Mucosa of stomach (tissue), 1 donor: Measurements from ENCODE around the gene CNTNAP4.

ENCODE experiments used
- H3K27me3 ChIP-seq: one replicate; pipeline ENCODE4 v1.7.0; 2013; ENCODE audit warnings: mild to moderate bottlenecking, low read length; ENCODE audit not compliant: control insufficient read depth, insufficient read depth
- H3K36me3 ChIP-seq: one replicate; pipeline ENCODE4 v1.7.0; 2013; ENCODE audit warnings: low read length; ENCODE audit not compliant: control insufficient read depth, insufficient read depth
- H3K4me1 ChIP-seq: one replicate; pipeline ENCODE4 v1.7.0; 2013; ENCODE audit warnings: mild to moderate bottlenecking, low read length; ENCODE audit not compliant: control insufficient read depth, insufficient read depth
- H3K4me3 ChIP-seq: one replicate; pipeline ENCODE4 v1.7.0; 2013; ENCODE audit warnings: low read length
- H3K9ac ChIP-seq: one replicate; pipeline ENCODE4 v1.7.0; 2013; ENCODE audit warnings: mild to moderate bottlenecking, low read length, moderate library complexity
- H3K9me3 ChIP-seq: one replicate; pipeline ENCODE4 v1.7.0; 2013; ENCODE audit warnings: mild to moderate bottlenecking, low read length, moderate library complexity; ENCODE audit not compliant: control insufficient read depth
- donor health status: Pancreatic carcinoma.

Gene CNTNAP4

DNA sequence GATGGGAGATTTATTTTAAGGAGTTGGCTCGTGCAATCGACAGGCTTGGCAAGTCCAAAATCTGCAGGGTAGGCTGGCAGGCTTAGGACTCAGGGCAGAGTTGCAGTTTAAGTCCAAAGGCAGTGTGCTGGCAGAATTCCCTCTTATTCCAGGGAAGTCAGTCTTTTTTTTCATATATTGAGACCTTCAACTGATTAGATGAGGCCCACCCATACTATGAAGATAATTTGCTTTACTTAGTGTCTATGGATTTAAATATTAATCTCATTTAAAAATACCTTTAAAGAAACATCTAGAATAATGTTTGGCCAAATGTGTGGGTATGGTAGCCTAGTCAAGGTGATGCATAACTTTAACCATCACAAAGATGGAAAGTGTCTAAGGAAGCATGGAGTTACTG, 99.8 kb downstream of the CNTNAP4 start:
- no peaks in the 10 kb centered on the region for H3K9me3 ChIP-seq
- no peak overlapping the region for H3K9ac ChIP-seq
- no peak overlapping the region for H3K4me3 ChIP-seq
- H3K27me3 ChIP-seq: no peaks in the 10 kb centered on the region
- H3K4me1 ChIP-seq: no peaks in the 10 kb centered on the region
- H3K36me3 ChIP-seq: no peaks in the 10 kb centered on the region

GRCh38 chr16:76378020-76378419, 100.8 kb downstream of the CNTNAP4 start:
- Histone ChIP-seq H3K4me1 (no peaks in the 10 kb centered on the region), H3K27me3 (no peaks in the 10 kb centered on the region), H3K9me3 (no peaks in the 10 kb centered on the region)

GRCh38 chr16:76381096-76381495, 103.9 kb downstream of the CNTNAP4 start:
- H3K4me1 ChIP-seq: no peaks in the 10 kb centered on the region
- H3K27me3 ChIP-seq: no peaks in the 10 kb centered on the region
- H3K9ac ChIP-seq: no peak overlapping the region
- no peak overlapping the region for H3K4me3 ChIP-seq
- no peaks in the 10 kb centered on the region for H3K36me3 ChIP-seq
- no peaks in the 10 kb centered on the region for H3K9me3 ChIP-seq

More at GRCh38 chr16:76378020-76378419, 100.8 kb downstream of the CNTNAP4 start:
- H3K9ac ChIP-seq: no peak overlapping the region
- H3K36me3 ChIP-seq: no peaks in the 10 kb centered on the region
- H3K4me3 ChIP-seq: no peak overlapping the region

GRCh38 chr16:76385601-76386230, 108.5 kb downstream of the CNTNAP4 start:
- H3K4me3 ChIP-seq: no peak overlapping the region
- H3K9me3 ChIP-seq: no peaks in the 10 kb centered on the region
- no peaks in the 10 kb centered on the region for H3K36me3 ChIP-seq
- H3K4me1 ChIP-seq: no peaks in the 10 kb centered on the region
- no peak overlapping the region for H3K9ac ChIP-seq
- H3K27me3 ChIP-seq: no peaks in the 10 kb centered on the region

DNA sequence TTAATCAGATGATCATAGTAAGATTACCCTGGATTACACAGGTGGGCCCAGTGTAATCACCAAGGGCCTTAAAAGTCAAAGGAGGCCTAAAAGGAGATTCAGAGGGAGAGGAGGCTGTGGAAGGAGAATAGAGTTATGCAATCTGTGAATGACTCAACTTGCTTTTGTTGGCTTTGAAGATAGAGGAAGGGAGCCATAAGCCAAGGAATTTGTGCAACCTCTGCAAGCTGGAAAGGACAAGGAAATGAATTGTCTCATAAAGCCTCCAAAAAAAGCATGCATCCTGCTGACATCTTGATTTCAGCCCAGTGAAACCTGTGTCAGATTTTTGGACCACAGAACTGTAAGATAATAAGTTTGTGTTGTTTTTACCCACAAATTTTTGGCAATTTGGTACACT, 109.6 kb downstream of the CNTNAP4 start:
- H3K27me3 ChIP-seq: no peaks in the 10 kb centered on the region
- no peaks in the 10 kb centered on the region for H3K9me3 ChIP-seq
- H3K36me3 ChIP-seq: no peaks in the 10 kb centered on the region
- no peaks in the 10 kb centered on the region for H3K4me1 ChIP-seq
- H3K4me3 ChIP-seq: no peak overlapping the region
- no peak overlapping the region for H3K9ac ChIP-seq

GRCh38 chr16:76387994-76388393, 110.8 kb downstream of the CNTNAP4 start:
- H3K36me3 ChIP-seq: no peaks in the 10 kb centered on the region
- no peaks in the 10 kb centered on the region for H3K27me3 ChIP-seq
- H3K4me3 ChIP-seq: no peak overlapping the region
- no peaks in the 10 kb centered on the region for H3K4me1 ChIP-seq
- no peaks in the 10 kb centered on the region for H3K9me3 ChIP-seq
- no peak overlapping the region for H3K9ac ChIP-seq

DNA sequence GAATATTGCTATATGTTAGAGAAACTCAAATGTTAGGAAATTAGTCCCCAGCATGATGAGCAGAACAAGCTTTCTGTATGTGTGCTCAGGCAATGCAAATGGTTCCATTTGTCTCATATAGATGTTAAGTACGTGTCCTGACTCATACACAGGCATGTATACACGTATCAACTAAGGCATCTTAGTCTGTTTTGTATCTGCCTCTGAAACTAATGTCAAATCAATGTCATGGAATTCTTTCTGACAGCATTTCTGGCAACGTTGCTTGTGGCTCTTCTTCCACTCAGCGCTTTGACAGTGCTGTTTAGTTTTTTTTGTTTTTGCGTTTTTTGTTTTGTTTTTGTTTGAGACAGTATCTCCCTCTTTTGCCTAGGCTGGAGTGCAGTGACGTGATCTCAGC, 111.9 kb downstream of the CNTNAP4 start:
- Histone ChIP-seq H3K36me3 (no peaks in the 10 kb centered on the region), H3K4me3 (no peak overlapping the region), H3K9ac (no peak overlapping the region), H3K27me3 (no peaks in the 10 kb centered on the region), H3K9me3 (no peaks in the 10 kb centered on the region), H3K4me1 (no peaks in the 10 kb centered on the region)

- Histone ChIP-seq H3K4me3 (no peak overlapping the region), H3K27me3 (no peaks in the 10 kb centered on the region), H3K9ac (no peak overlapping the region), H3K36me3 (no peaks in the 10 kb centered on the region), H3K4me1 (no peaks in the 10 kb centered on the region), H3K9me3 (no peaks in the 10 kb centered on the region)
Observed at GRCh38 chr16:76390476-76390875, 113.3 kb downstream of the CNTNAP4 start.

DNA sequence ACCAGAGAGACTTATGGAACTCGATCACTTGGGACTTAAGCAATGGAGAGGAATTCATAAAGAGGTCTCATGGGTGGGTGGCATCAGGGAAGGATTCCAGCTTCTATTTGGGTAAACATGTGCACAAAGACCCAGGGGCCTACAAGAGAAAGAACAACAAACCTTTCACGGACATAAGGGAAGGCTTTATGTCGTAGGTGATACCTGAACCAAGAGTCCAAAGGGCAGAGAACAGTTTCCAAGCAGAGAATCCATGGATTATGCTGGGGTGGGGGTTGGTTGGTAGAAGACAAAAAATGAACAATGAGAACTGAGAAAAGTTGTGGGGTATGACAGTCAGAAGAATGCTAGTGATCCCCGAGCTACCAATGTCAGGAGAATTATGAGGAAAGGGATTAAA, 119.8 kb downstream of the CNTNAP4 start:
- H3K4me1 ChIP-seq: no peaks in the 10 kb centered on the region
- H3K36me3 ChIP-seq: no peaks in the 10 kb centered on the region
- H3K9ac ChIP-seq: no peak overlapping the region
- no peak overlapping the region for H3K4me3 ChIP-seq
- no peaks in the 10 kb centered on the region for H3K9me3 ChIP-seq
- H3K27me3 ChIP-seq: no peaks in the 10 kb centered on the region

DNA sequence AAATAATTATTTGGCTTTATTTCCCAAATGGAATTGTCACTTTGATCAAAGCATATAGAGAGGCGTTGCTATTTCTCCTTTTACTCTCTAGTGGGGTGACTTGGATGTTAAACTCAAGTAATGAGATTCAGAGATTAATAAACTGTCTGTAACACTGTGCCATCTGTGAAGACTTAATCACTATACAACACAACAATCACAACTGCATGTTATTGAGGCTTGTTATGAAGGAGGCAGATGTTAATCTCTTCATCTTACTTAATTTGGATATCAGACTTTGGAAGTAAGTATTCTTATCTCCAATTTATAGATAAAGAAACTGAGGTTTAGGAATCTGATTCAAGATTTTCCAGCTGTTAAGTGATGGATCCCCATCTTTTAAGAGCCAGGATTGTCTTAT, 132.5 kb downstream of the CNTNAP4 start:
- Histone ChIP-seq H3K4me3 (no peak overlapping the region), H3K9ac (no peak overlapping the region), H3K27me3 (no peaks in the 10 kb centered on the region), H3K4me1 (no peaks in the 10 kb centered on the region), H3K9me3 (no peaks in the 10 kb centered on the region), H3K36me3 (no peaks in the 10 kb centered on the region)

- Histone ChIP-seq H3K36me3 (no peaks in the 10 kb centered on the region), H3K4me3 (no peak overlapping the region), H3K4me1 (no peaks in the 10 kb centered on the region), H3K27me3 (no peaks in the 10 kb centered on the region), H3K9ac (no peak overlapping the region), H3K9me3 (no peaks in the 10 kb centered on the region)
Observed at GRCh38 chr16:76421571-76421970, 144.4 kb downstream of the CNTNAP4 start.

GRCh38 chr16:76428858-76429257, 151.7 kb downstream of the CNTNAP4 start:
- H3K4me3 ChIP-seq: no peak overlapping the region
- no peaks in the 10 kb centered on the region for H3K9me3 ChIP-seq
- no peak overlapping the region for H3K9ac ChIP-seq

GRCh38 chr16:76441391-76441790, 164.2 kb downstream of the CNTNAP4 start:
- no peak overlapping the region for H3K9ac ChIP-seq
- H3K36me3 ChIP-seq: no peaks in the 10 kb centered on the region
- H3K9me3 ChIP-seq: no peaks in the 10 kb centered on the region
- H3K4me1 ChIP-seq: no peaks in the 10 kb centered on the region
- H3K27me3 ChIP-seq: no peaks in the 10 kb centered on the region
- H3K4me3 ChIP-seq: no peak overlapping the region

More at GRCh38 chr16:76428858-76429257, 151.7 kb downstream of the CNTNAP4 start:
- Histone ChIP-seq H3K4me1 (no peaks in the 10 kb centered on the region), H3K36me3 (no peaks in the 10 kb centered on the region), H3K27me3 (no peaks in the 10 kb centered on the region)
